Globus pallidus (tissue), 1 donor: ENCODE data around the gene TMEM35A.
"Not testable (repeated sequence)": the region's sequence is repeated elsewhere in the genome, so short reads cannot be mapped to it uniquely, and the experiment has no call there.

Source experiments
- DNase-seq: peaks from one replicate; pipeline ENCODE4 v3.0.0-alpha.2; 2015; ENCODE audit warnings: low spot score

Gene TMEM35A

GRCh38 chrX:101078716-101079598 is at the start of gene TMEM35A:
TSS of gene TMEM35A (plus strand) at chrX:101078879. CDS start at chrX:101079003, 124 bp downstream.
- DNase-seq: no peak

GRCh38 chrX:101029665-101030064 is 49.0 kb upstream of the TMEM35A start:
- DNase-seq: no peak

GRCh38 chrX:101037231-101037630 is 41.4 kb upstream of the TMEM35A start:
- DNase-seq: no peak

- DNase-seq: no peak
Measured at GRCh38 chrX:101040197-101040596, 38.5 kb upstream of the TMEM35A start.

GRCh38 chrX:101051153-101051548 is 27.5 kb upstream of the TMEM35A start:
- no peak for DNase-seq

GRCh38 chrX:101051549-101052302 is 27.0 kb upstream of the TMEM35A start, which contains the start of gene TRMT2B:
TSS of gene TRMT2B (minus strand) at chrX:101052111. CDS start at chrX:101042289, 9,822 bp downstream.
- peak; percentile 66 for DNase-seq

GRCh38 chrX:101056551-101056950 is 22.1 kb upstream of the TMEM35A start:
- not testable (repeated sequence) for DNase-seq

- DNase-seq: no peak
Measured at GRCh38 chrX:101057093-101057714, 21.5 kb upstream of the TMEM35A start.

GRCh38 chrX:101062176-101062575 is 16.5 kb upstream of the TMEM35A start:
- DNase-seq: no peak

- no peak for DNase-seq
Measured at GRCh38 chrX:101071582-101071981, 7.1 kb upstream of the TMEM35A start.

GRCh38 chrX:101079736-101080270 is 1.1 kb downstream of the TMEM35A start:
- DNase-seq: no peak

- DNase-seq: no peak
Measured at GRCh38 chrX:101080326-101081124, 1.8 kb downstream of the TMEM35A start.

GRCh38 chrX:101081231-101081630 is 2.6 kb downstream of the TMEM35A start:
- DNase-seq: no peak

- no peak for DNase-seq
Measured at GRCh38 chrX:101091817-101092216, 13.1 kb downstream of the TMEM35A start.

- DNase-seq: peak; percentile 89
Measured at GRCh38 chrX:101097546-101098453, 19.1 kb downstream of the TMEM35A start, which contains the start of gene CENPI. TSS of gene CENPI (plus strand) at chrX:101098204. CDS start at chrX:101101071, 2,867 bp downstream.

GRCh38 chrX:101108284-101108683 is 29.6 kb downstream of the TMEM35A start:
- no peak for DNase-seq

- no peak for DNase-seq
Measured at GRCh38 chrX:101117701-101118100, 39.0 kb downstream of the TMEM35A start.

GRCh38 chrX:101136235-101136634 is 57.6 kb downstream of the TMEM35A start:
- no peak for DNase-seq
